ENCODE results near the gene LECT2.

DNA sequence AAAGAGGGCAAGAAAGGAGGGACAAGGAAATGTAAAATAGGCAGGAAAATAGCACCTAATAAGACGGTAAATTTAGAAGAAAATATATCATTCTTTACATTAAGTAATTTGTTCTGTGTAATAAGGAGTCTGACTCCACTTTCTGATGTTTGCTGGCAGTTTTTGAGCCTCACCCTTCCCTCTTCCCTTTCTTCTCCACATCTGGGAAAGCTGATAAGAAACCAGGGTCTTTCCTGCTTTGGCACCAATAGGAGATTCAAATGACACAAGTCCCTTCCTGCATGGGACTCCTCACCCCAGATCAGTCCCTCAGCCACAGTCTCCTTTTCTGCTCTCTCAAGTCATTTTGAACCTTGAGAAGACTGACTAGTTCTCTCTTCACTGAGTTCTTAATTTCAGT, 31.2 kb upstream of the LECT2 start:
- TF ChIP-seq SPI1 (IDR thresholded peaks at IDR 0.05; ENCODE audit: low read depth, low read length) (no peak), POLR2A (IDR thresholded peaks at IDR 0.05; ENCODE audit: low read depth, low read length) (no peak), TAF1 (IDR thresholded peaks at IDR 0.05; ENCODE audit: low read depth, low read length) (no peak), POLR2AphosphoS5 (IDR thresholded peaks at IDR 0.05; ENCODE audit: low read depth, low read length) (no peak)

All from GM12891 (cell line).